HEK293 (cell line): ENCODE data around the gene RAB17.

ENCODE experiments used
- CTCF ChIA-PET: fragments of 350-600 bp; formaldehyde crosslinking; extraction: SDS; loops from one replicate; lab custom pipeline; 2021; ENCODE audit warnings: antibody characterized with exemption; lab: Yijun Ruan, JAX
- POLR2A ChIA-PET: fragments of 300-600 bp; formaldehyde crosslinking; extraction: SDS; loops from one replicate; lab custom pipeline; 2020; ENCODE audit warnings: antibody characterized with exemption, inconsistent platforms; lab: Yijun Ruan, JAX
- H3K27ac ChIP-seq: fragments of 200-500 bp; sonication (Bioruptor generic); 2 replicates; pipeline ENCODE4 v1.5.1; 2014; ENCODE audit warnings: low read depth, low read length, control low read depth, inconsistent platforms; ENCODE audit errors: extremely low read depth
- H3K36me3 ChIP-seq, 2 experiments: fragments of 200-500 bp in 1 of 2; sonication (Bioruptor generic) in 1 of 2; 1 replicate in 1 of 2; 2 replicates in 1 of 2; pipeline ENCODE4 v1.5.1; 2014 to 2017; ENCODE audit warnings: inconsistent platforms in 2 of 2, low read length in 2 of 2; ENCODE audit not compliant: control insufficient read depth in 2 of 2, insufficient read depth in 1 of 2
- H3K4me1 ChIP-seq: fragments of 200-500 bp; sonication (Bioruptor generic); 2 replicates; pipeline ENCODE4 v1.5.1; 2014; ENCODE audit warnings: mild to moderate bottlenecking, low read length, inconsistent platforms; ENCODE audit not compliant: control insufficient read depth, insufficient read depth
- H3K4me3 ChIP-seq: 2 replicates; pipeline ENCODE4 v1.5.1; 2011; ENCODE audit warnings: low read depth, mild to moderate bottlenecking, control low read depth, low read length, moderate library complexity
- H3K9me3 ChIP-seq: fragments of 200-500 bp; sonication (Bioruptor generic); 2 replicates; pipeline ENCODE4 v1.5.1; 2014; ENCODE audit warnings: low read depth, low read length, inconsistent platforms; ENCODE audit not compliant: control insufficient read depth, insufficient read depth
- ATF2 ChIP-seq: fragments of 450-650 bp; formaldehyde crosslinking; IDR thresholded peaks from 2 replicates; pipeline ENCODE4 v1.5.1; 2016; ENCODE audit warnings: missing biosample characterization, missing genetic modification characterization, low read depth
- HIC1 ChIP-seq: fragments of 450-650 bp; formaldehyde crosslinking; IDR thresholded peaks from 2 replicates; pipeline ENCODE4 v1.5.1; 2016; ENCODE audit warnings: missing biosample characterization, missing genetic modification characterization
- OVOL3 ChIP-seq: fragments of 450-650 bp; formaldehyde crosslinking; IDR thresholded peaks from 2 replicates; pipeline ENCODE4 v1.5.1; 2016; ENCODE audit warnings: missing biosample characterization, missing genetic modification characterization
- PRDM4 ChIP-seq: fragments of 450-650 bp; formaldehyde crosslinking; IDR thresholded peaks from 2 replicates; pipeline ENCODE4 v1.5.1; 2017; ENCODE audit warnings: missing biosample characterization, missing genetic modification characterization
- TCF7L2 ChIP-seq: IDR thresholded peaks from 2 replicates; pipeline ENCODE4 v1.6.1; 2011; ENCODE audit warnings: low read depth, mild to moderate bottlenecking, inconsistent platforms, low read length, moderate library complexity, borderline replicate concordance
- ZBTB49 ChIP-seq: fragments of 450-650 bp; formaldehyde crosslinking; IDR thresholded peaks from 2 replicates; pipeline ENCODE4 v1.5.1; 2016; ENCODE audit warnings: missing biosample characterization, missing genetic modification characterization, low read depth
- ZNF10 ChIP-seq: fragments of 450-650 bp; formaldehyde crosslinking; IDR thresholded peaks from 2 replicates; pipeline ENCODE4 v1.5.1; 2017; ENCODE audit warnings: missing biosample characterization, missing genetic modification characterization
- ZNF132 ChIP-seq: fragments of 450-650 bp; formaldehyde crosslinking; IDR thresholded peaks from 2 replicates; pipeline ENCODE4 v1.5.1; 2017; ENCODE audit warnings: missing biosample characterization, missing genetic modification characterization, borderline replicate concordance
- ZNF146 ChIP-seq: fragments of 450-650 bp; formaldehyde crosslinking; IDR thresholded peaks from 2 replicates; pipeline ENCODE4 v1.5.1; 2016; ENCODE audit warnings: missing biosample characterization, missing genetic modification characterization
- ZNF292 ChIP-seq: fragments of 450-650 bp; formaldehyde crosslinking; IDR thresholded peaks from 2 replicates; pipeline ENCODE4 v1.5.1; 2016; ENCODE audit warnings: low read depth, missing biosample characterization, missing genetic modification characterization, borderline replicate concordance
- ZNF302 ChIP-seq: fragments of 450-650 bp; formaldehyde crosslinking; IDR thresholded peaks from 2 replicates; pipeline ENCODE4 v1.5.1; 2016; ENCODE audit warnings: missing biosample characterization, missing genetic modification characterization, low read depth
- ZNF391 ChIP-seq: fragments of 450-650 bp; formaldehyde crosslinking; IDR thresholded peaks from 2 replicates; pipeline ENCODE4 v1.5.1; 2016; ENCODE audit warnings: low read depth, missing biosample characterization, missing genetic modification characterization, borderline replicate concordance
- ZNF473 ChIP-seq: fragments of 450-650 bp; formaldehyde crosslinking; IDR thresholded peaks from 2 replicates; pipeline ENCODE4 v1.5.1; 2017; ENCODE audit warnings: missing biosample characterization, missing genetic modification characterization
- ZNF670 ChIP-seq: fragments of 450-650 bp; formaldehyde crosslinking; IDR thresholded peaks from 2 replicates; pipeline ENCODE4 v1.5.1; 2016; ENCODE audit warnings: missing biosample characterization, missing genetic modification characterization, low read depth
- ZSCAN23 ChIP-seq: fragments of 450-650 bp; formaldehyde crosslinking; IDR thresholded peaks from 2 replicates; pipeline ENCODE4 v1.5.1; 2016; ENCODE audit warnings: missing biosample characterization, missing genetic modification characterization

The RAB17 gene

GRCh38 chr2:237569896-237570295 is 20.6 kb downstream of the RAB17 start:
- Histone ChIP-seq H3K9me3 (no peaks in the 10 kb centered on the region), H3K27ac (no peak overlapping the region), H3K4me3 (no peak overlapping the region), H3K36me3 (no peaks in the 10 kb centered on the region), H3K4me1 (0 out of 2 replicates have a peak, but pooled peaks cover 3% of the 10 kb centered on the region)
- ChIA-PET POLR2A (no interaction called here), CTCF (no interaction called here)
- TF ChIP-seq ZNF292 (tag by site-specific recombination) (no peak), ATF2 (tag by site-specific recombination) (no peak), PRDM4 (no peak), OVOL3 (tag by site-specific recombination) (no peak), ZNF132 (tag by site-specific recombination) (no peak), TCF7L2 (no peak), HIC1 (tag by site-specific recombination) (no peak)

GRCh38 chr2:237569041-237569440 is 21.5 kb downstream of the RAB17 start:
- no peaks in the 10 kb centered on the region for H3K9me3 ChIP-seq
- CTCF ChIA-PET = no interaction called here
- no peak overlapping the region for H3K27ac ChIP-seq
- 0 out of 2 replicates have a peak, but pooled peaks cover 3% of the 10 kb centered on the region for H3K4me1 ChIP-seq
- TF ChIP-seq PRDM4 (no peak), ZNF146 (tag by site-specific recombination) (peak; percentile 92), ZNF302 (tag by site-specific recombination) (no peak), ZSCAN23 (tag by site-specific recombination) (no peak), ZNF10 (tag by site-specific recombination) (no peak)
- H3K36me3 ChIP-seq = no peaks in the 10 kb centered on the region
- POLR2A ChIA-PET = no interaction called here
- H3K4me3 ChIP-seq = no peak overlapping the region

GRCh38 chr2:237568121-237568660 is 22.3 kb downstream of the RAB17 start:
- H3K36me3 ChIP-seq = no peaks in the 10 kb centered on the region
- H3K4me3 ChIP-seq = no peak overlapping the region
- no peaks in the 10 kb centered on the region for H3K9me3 ChIP-seq
- CTCF ChIA-PET = interaction anchor here (0.7 to 2.2 kb wide), 2 partner anchors 36 to 55 kb away, joined by 3 to 9 read pairs; no protein-coding TSS in a partner anchor
- H3K4me1 ChIP-seq = 0 out of 2 replicates have a peak, but pooled peaks cover 3% of the 10 kb centered on the region
- no peak for TF ChIP-seq ZNF391 (tag by site-specific recombination)
- TF ChIP-seq ZNF473 (tag by site-specific recombination) = no peak
- TF ChIP-seq ZNF670 (tag by site-specific recombination) = no peak
- TF ChIP-seq ZBTB49 (tag by site-specific recombination) = no peak
- H3K27ac ChIP-seq = no peak overlapping the region
- POLR2A ChIA-PET = no interaction called here
